Measurements from ENCODE around the gene BRINP1. TPM values are rescaled to one million over a fixed set of nuclear protein-coding genes. Genes with fewer than 3 reads are reported as not detected.
"Not testable (repeated sequence)": the region's sequence is repeated elsewhere in the genome, so short reads cannot be mapped to it uniquely, and the experiment has no call there.

The BRINP1 gene
- total RNA-seq, 1 experiment from 2014 or later = 42.7 TPM

DNA sequence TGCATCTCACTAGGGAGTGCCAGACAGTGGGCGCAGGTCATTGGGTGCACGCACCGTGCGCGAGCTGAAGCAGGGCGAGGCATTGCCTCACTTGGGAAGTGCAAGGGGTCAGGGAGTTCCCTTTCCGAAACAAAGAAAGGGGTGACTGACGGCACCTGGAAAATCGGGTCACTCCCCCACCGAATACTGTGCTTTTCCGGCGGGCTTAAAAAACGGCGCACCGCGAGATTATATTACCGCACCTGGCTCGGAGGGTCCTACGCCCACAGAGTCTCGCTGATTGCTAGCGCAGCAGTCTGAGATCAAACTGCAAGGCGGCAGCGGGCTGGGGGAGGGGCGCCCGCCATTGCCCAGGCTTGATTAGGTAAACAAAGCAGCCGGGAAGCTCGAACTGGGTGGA lies 200.0 kb downstream of the BRINP1 start:
- H3K27me3 ChIP-seq, H3K4me1 ChIP-seq, H3K27ac ChIP-seq, DNase-seq, H3K4me3 ChIP-seq: not testable (repeated sequence)
- H3K9me3 ChIP-seq (replicated peaks) = peaks cover 13% of the 10 kb centered on the region; the same call in 1 of the 2 replicates
- peaks cover 40% of the 10 kb centered on the region for H3K36me3 ChIP-seq

GRCh38 chr9:119167876-119168275 lies 201.4 kb downstream of the BRINP1 start:
- no peak for DNase-seq
- no peaks in the 10 kb centered on the region for H3K4me1 ChIP-seq
- no peak overlapping the region for H3K4me3 ChIP-seq
- H3K9me3 ChIP-seq (replicated peaks) = peaks cover 10% of the 10 kb centered on the region
- H3K36me3 ChIP-seq = peaks cover 43% of the 10 kb centered on the region
- H3K27me3 ChIP-seq = no peaks in the 10 kb centered on the region
- no peak overlapping the region for H3K27ac ChIP-seq

GRCh38 chr9:119167267-119167666 lies 202.0 kb downstream of the BRINP1 start:
- Histone ChIP-seq H3K4me3 (no peak overlapping the region), H3K4me1 (no peaks in the 10 kb centered on the region), H3K36me3 (peaks cover 43% of the 10 kb centered on the region), H3K27me3 (no peaks in the 10 kb centered on the region), H3K27ac (no peak overlapping the region), H3K9me3 (replicated peaks) (peaks cover 10% of the 10 kb centered on the region)
- no peak for DNase-seq

GRCh38 chr9:119166096-119166495 lies 203.1 kb downstream of the BRINP1 start:
- Histone ChIP-seq H3K27me3 (no peaks in the 10 kb centered on the region), H3K36me3 (peaks cover 43% of the 10 kb centered on the region), H3K9me3 (replicated peaks) (peaks cover 10% of the 10 kb centered on the region), H3K4me3 (no peak overlapping the region), H3K4me1 (no peaks in the 10 kb centered on the region), H3K27ac (no peak overlapping the region)
- no peak for DNase-seq

DNA sequence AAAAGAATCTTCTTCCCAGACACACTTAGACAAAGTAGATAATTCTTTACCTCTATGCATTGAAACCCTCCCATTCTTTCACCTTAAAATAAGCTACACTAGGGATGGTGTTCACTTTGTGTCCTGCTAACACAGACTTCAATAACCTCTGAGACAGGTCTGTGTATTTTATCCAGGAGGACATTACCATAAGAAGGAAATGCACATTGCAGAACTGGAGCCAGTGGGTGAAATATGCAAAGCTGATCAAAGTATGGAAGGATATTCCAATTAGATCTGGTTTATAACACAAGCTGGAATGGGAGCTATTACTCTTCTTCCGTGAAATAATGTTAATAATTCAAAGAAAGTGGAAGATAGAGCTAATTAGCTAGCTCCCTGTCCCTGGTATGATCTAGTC lies 204.1 kb downstream of the BRINP1 start:
- no peak overlapping the region for H3K4me3 ChIP-seq
- 0 out of 2 replicates have a peak, but pooled peaks cover 2% of the 10 kb centered on the region for H3K4me1 ChIP-seq
- peaks cover 43% of the 10 kb centered on the region for H3K36me3 ChIP-seq
- H3K27me3 ChIP-seq = no peaks in the 10 kb centered on the region
- H3K9me3 ChIP-seq (replicated peaks) = peaks cover 10% of the 10 kb centered on the region
- no peak for DNase-seq
- no peak overlapping the region for H3K27ac ChIP-seq

- Histone ChIP-seq H3K4me1 (0 out of 2 replicates have a peak, but pooled peaks cover 2% of the 10 kb centered on the region), H3K27me3 (no peaks in the 10 kb centered on the region), H3K9me3 (replicated peaks) (peaks cover 10% of the 10 kb centered on the region), H3K27ac (no peak overlapping the region), H3K4me3 (no peak overlapping the region), H3K36me3 (peaks cover 43% of the 10 kb centered on the region)
- DNase-seq = no peak
Measured at GRCh38 chr9:119164716-119165115, 204.5 kb downstream of the BRINP1 start.

- no peak for DNase-seq
Measured at GRCh38 chr9:119160551-119160950, 208.7 kb downstream of the BRINP1 start.

GRCh38 chr9:119159386-119159785 lies 209.8 kb downstream of the BRINP1 start:
- peaks cover under 1% of the 10 kb centered on the region; the same call in 1 of the 2 replicates for H3K9me3 ChIP-seq (replicated peaks)
- H3K27me3 ChIP-seq = no peaks in the 10 kb centered on the region
- peaks cover 4% of the 10 kb centered on the region for H3K36me3 ChIP-seq
- 0 out of 2 replicates have a peak, but pooled peaks cover 2% of the 10 kb centered on the region for H3K4me1 ChIP-seq
- no peak for DNase-seq
- H3K27ac ChIP-seq = no peak overlapping the region
- no peak overlapping the region for H3K4me3 ChIP-seq

More at GRCh38 chr9:119160551-119160950, 208.7 kb downstream of the BRINP1 start:
- peaks cover 4% of the 10 kb centered on the region; the same call in 1 of the 2 replicates for H3K9me3 ChIP-seq (replicated peaks)
- peaks cover 11% of the 10 kb centered on the region for H3K36me3 ChIP-seq
- 0 out of 2 replicates have a peak, but pooled peaks cover 2% of the 10 kb centered on the region for H3K4me1 ChIP-seq
- H3K27me3 ChIP-seq = no peaks in the 10 kb centered on the region
- H3K27ac ChIP-seq = no peak overlapping the region
- no peak overlapping the region for H3K4me3 ChIP-seq

DNA sequence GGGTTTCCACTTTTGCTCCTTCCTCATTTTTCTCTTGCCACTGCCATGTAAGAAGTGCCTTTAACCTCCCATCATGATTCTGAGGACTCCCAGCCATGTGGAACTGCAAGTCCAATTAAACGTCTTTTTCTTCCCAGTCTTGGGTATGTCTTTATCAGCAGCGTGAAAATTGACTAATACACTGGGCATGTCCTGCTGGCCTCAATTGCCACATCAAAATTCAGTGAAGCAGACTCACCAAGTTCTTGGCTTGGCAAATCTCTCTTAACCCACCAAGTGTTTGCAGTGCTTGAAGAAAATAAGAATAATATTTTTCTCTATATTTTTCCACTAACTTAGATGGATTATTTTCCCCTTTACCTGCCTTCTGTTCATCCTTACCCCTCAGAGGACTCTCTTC lies 212.0 kb downstream of the BRINP1 start:
- no peaks in the 10 kb centered on the region; the same call in 1 of the 2 replicates for H3K36me3 ChIP-seq
- H3K4me1 ChIP-seq = 0 out of 2 replicates have a peak, but pooled peaks cover 2% of the 10 kb centered on the region
- H3K9me3 ChIP-seq (replicated peaks) = no peaks in the 10 kb centered on the region
- H3K27ac ChIP-seq = no peak overlapping the region
- DNase-seq = no peak
- H3K27me3 ChIP-seq = no peaks in the 10 kb centered on the region
- H3K4me3 ChIP-seq = no peak overlapping the region

DNA sequence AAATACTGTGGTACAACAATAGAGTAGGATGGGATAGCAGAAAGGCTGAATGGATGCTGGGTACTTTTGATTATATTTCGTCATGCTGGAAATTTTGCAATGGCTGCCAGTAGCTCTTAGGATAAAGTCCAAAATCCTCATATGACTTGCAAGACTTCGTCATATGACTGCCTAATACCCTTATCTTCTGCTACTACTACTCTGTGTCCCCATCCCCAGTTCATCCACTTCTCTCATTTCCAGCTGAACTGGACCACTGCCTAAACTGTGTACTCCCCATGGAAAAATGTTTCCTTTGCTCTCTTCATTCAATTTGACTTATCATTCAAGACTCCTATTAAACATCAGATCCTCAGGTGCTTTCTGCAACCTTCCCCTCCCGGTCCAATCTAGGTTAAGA lies 212.9 kb downstream of the BRINP1 start:
- no peaks in the 10 kb centered on the region for H3K36me3 ChIP-seq
- H3K4me3 ChIP-seq = no peak overlapping the region
- no peaks in the 10 kb centered on the region for H3K9me3 ChIP-seq (replicated peaks)
- no peak for DNase-seq
- no peak overlapping the region for H3K27ac ChIP-seq
- H3K27me3 ChIP-seq = no peaks in the 10 kb centered on the region
- H3K4me1 ChIP-seq = 0 out of 2 replicates have a peak, but pooled peaks cover 2% of the 10 kb centered on the region

DNA sequence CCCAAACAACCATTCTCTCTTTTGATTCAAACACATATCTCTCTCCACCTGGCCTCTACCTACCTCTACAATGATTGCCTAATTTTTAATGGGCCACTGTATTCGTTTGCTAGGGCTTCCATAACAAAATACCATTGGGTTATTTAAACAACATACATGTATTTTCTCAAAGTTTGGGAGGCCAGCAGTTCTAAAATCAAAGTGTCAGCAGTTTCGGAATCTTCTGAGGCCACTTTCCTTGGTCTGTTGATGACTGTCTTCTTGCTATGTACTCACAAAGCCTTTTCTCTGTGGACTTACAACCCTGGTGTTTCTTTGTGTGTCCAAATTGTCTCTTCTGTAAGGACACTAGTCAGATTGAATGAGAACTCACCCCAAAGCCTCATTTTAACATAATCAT lies 214.7 kb downstream of the BRINP1 start:
- Histone ChIP-seq H3K9me3 (replicated peaks) (no peaks in the 10 kb centered on the region), H3K4me1 (no peaks in the 10 kb centered on the region), H3K36me3 (no peaks in the 10 kb centered on the region), H3K27me3 (no peaks in the 10 kb centered on the region), H3K27ac (no peak overlapping the region), H3K4me3 (no peak overlapping the region)
- no peak for DNase-seq

DNA sequence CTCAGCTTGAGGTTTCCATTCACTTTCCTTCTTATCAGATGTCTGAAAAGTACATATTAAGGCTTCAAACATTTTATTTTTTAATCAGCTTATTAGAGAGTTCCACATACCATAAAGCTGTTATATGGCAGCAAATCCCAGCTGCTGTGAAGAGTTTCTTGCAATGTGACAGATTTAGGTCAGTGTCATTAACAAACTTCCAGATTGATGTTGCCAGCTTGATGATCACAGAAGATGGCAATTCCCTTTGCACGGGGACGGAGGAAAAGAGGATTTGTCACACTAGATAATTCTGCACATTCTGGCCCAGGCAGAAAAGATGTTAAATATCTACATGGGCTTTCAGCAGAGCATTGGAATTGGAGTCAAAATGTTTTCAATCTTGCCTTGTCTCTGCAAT lies 215.8 kb downstream of the BRINP1 start:
- no peak for DNase-seq
- Histone ChIP-seq H3K27ac (no peak overlapping the region), H3K36me3 (no peaks in the 10 kb centered on the region), H3K27me3 (no peaks in the 10 kb centered on the region), H3K9me3 (replicated peaks) (no peaks in the 10 kb centered on the region), H3K4me3 (no peak overlapping the region), H3K4me1 (no peaks in the 10 kb centered on the region)

DNA sequence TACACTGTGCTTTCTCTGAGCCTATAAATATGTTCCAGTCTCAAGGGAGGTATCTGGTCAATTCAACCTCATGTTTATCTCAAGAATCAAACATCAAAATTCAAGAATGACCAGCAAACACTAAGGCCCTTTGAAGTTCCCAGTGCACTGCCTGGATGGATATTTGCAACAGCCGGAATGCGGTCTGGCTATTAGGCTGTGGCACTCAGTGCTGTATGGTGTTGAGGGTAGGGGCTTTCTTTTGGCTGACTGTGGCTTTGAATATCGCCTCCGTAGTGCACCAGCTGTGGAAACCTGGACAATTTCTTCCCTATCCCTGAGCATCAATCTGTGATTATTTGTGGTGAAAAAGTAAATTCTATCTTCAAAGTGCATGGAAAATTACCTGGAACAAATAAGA lies 220.4 kb downstream of the BRINP1 start:
- Histone ChIP-seq H3K36me3 (no peaks in the 10 kb centered on the region), H3K9me3 (replicated peaks) (no peaks in the 10 kb centered on the region), H3K4me3 (no peak overlapping the region), H3K27ac (no peak overlapping the region), H3K4me1 (no peaks in the 10 kb centered on the region), H3K27me3 (no peaks in the 10 kb centered on the region)
- no peak for DNase-seq

- H3K27ac ChIP-seq = no peak overlapping the region
- H3K4me1 ChIP-seq = no peaks in the 10 kb centered on the region
- no peak for DNase-seq
- no peaks in the 10 kb centered on the region for H3K36me3 ChIP-seq
- H3K9me3 ChIP-seq (replicated peaks) = 0 out of 2 replicates have a peak, but pooled peaks cover 4% of the 10 kb centered on the region
- no peak overlapping the region for H3K4me3 ChIP-seq
- no peaks in the 10 kb centered on the region for H3K27me3 ChIP-seq
Measured at GRCh38 chr9:119137479-119137878, 231.8 kb downstream of the BRINP1 start.

DNA sequence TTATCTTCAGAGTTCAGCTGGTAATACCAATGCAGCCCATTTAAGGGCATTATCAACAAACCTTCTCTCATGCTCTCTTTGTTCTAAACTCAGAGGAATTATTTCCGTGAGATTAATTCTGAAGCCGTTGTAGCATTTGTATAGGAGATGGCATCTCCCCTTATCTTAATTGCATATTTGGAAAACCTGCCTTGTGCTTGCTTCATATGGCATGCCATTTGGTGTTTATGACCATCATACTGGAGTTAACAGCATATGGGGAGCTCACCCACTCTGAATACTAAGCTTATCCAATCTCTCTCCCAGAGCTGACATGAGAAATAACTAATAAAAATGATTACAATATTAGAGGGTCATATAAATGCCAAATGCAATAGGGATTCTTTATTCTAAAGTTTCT lies 243.2 kb downstream of the BRINP1 start:
- no peak for DNase-seq
- no peaks in the 10 kb centered on the region for H3K36me3 ChIP-seq
- H3K27me3 ChIP-seq = no peaks in the 10 kb centered on the region
- H3K9me3 ChIP-seq (replicated peaks) = no peaks in the 10 kb centered on the region; the same call in 1 of the 2 replicates
- H3K4me3 ChIP-seq = no peak overlapping the region
- H3K27ac ChIP-seq = no peak overlapping the region
- H3K4me1 ChIP-seq = no peaks in the 10 kb centered on the region

GRCh38 chr9:119121899-119122298 lies 247.3 kb downstream of the BRINP1 start:
- H3K4me1 ChIP-seq = no peaks in the 10 kb centered on the region
- H3K9me3 ChIP-seq (replicated peaks) = no peaks in the 10 kb centered on the region
- no peak for DNase-seq
- no peak overlapping the region for H3K4me3 ChIP-seq
- no peak overlapping the region for H3K27ac ChIP-seq
- no peaks in the 10 kb centered on the region for H3K27me3 ChIP-seq
- H3K36me3 ChIP-seq = no peaks in the 10 kb centered on the region
